Thyroid gland (tissue), 4 donors: ENCODE results near the gene HMGB4.

Experiments
- CTCF ChIP-seq, 6 experiments: fragments of 200-600 bp in 3 of 6; fragments of 450-650 bp in 3 of 6; sonication (generic) in 3 of 6; IDR thresholded peaks; one replicate each; pipeline ENCODE4 v1.5.1; 2016 to 2019; ENCODE audit warnings: antibody characterized with exemption in 6 of 6, mild to moderate bottlenecking in 2 of 6, inconsistent platforms in 1 of 6, moderate library complexity in 1 of 6
- POLR2A ChIP-seq, 2 donors: fragments of 450-650 bp; IDR thresholded peaks; one replicate each; pipeline ENCODE4 v1.6.1; 2017; ENCODE audit warnings: antibody characterized with exemption in 2 of 2, mild to moderate bottlenecking in 2 of 2, moderate library complexity in 1 of 2

DNA sequence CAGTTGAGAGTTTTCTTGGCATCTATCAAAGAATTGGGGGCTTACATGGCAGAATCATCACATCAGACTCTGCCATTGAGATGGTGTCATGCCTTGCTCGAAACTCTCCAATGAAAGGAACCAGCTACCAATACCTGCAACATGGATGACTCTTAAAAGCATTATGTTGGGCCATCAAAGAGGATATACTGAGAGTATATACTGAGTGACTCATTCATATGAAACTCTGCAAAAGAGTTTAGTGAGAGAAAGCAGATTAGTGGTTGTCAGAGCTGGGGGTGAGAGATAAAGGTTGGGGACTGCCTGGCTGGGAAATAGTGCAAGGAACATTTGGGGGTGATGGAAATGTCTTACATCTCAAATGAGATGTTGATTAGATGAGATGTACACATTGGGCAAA is 14.7 kb upstream of the HMGB4 start:
- no peak for TF ChIP-seq CTCF (IDR thresholded peaks at IDR 0.05)
- no peak for TF ChIP-seq POLR2A (IDR thresholded peaks at IDR 0.05)
